ENCODE results near the gene IRGC. TPM values are rescaled to one million over a fixed set of nuclear protein-coding genes. Genes with fewer than 3 reads are reported as not detected.
A peak's percentile ranks its signal among the peaks of the same experiment; 100 is the strongest.
"Not testable (repeated sequence)": the region's sequence is repeated elsewhere in the genome, so short reads cannot be mapped to it uniquely, and the experiment has no call there.

The IRGC gene
- total and polyA plus RNA-seq, 2 experiments from 2014 or later = not detected

DNA sequence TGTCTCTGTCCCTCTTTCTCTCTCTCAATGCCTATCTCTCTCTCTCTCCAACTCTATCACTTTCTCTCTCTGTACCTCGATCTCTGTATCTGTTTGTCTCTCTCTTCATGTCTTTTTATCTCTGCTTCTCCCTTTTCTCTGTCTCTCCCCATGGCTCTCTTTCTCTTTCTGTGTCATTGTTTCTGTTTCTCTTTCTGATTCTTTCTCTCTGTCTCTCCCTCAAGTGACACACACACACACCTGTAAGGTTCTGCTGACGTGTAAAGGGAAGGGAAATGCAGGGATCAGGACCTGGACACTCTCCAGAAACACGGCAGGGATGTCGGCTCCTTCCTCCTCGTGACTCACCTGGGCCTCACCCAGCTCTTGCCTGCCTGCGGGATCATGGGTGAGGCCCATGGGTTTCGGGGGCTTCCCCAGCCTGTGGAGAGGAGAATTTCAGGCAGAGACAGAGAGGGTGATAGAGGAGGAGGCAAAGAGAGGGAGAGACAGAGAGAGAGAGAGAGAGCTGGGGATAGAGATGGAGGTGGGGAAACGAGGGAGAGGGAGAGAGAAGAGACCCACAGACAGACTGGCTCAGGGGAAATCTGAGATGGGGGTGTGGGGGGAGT lies 40.5 kb upstream of the IRGC start:
- Histone ChIP-seq H3K4me1 (ENCODE audit: insufficient read depth) (peaks cover 19% of the 10 kb centered on the region), H3K27ac (no peak overlapping the region), H3K79me2 (ENCODE audit: insufficient read depth) (no peaks in the 10 kb centered on the region), H4K20me1 (ENCODE audit: insufficient read depth) (no peaks in the 10 kb centered on the region), H3K4me3 (0 out of 2 replicates have a peak overlapping the region, but pooled peaks have one; percentile 11), H3K9ac (0 out of 2 replicates have a peak overlapping the region, but pooled peaks have one; percentile 19), H2AFZ (peak overlapping the region; percentile 50), H3K9me2 (ENCODE audit: insufficient read depth) (no peaks in the 10 kb centered on the region), H3K27me3 (replicated peaks; ENCODE audit: insufficient read depth) (no peaks in the 10 kb centered on the region), H3F3A (ENCODE audit: insufficient read depth) (0 out of 2 replicates have a peak, but pooled peaks cover 2% of the 10 kb centered on the region), H3K9me3 (ENCODE audit: low read depth) (no peaks in the 10 kb centered on the region), H3K36me3 (ENCODE audit: low read depth) (no peaks in the 10 kb centered on the region), H3K4me2 (ENCODE audit: unreplicated experiment) (peak overlapping the region; percentile 53)
- TF ChIP-seq EZH2 (IDR thresholded peaks at IDR 0.05; ENCODE audit: insufficient read depth, poor library complexity, severe bottlenecking) (no peak), EZH2phosphoT487 (IDR thresholded peaks at IDR 0.05; ENCODE audit: insufficient read depth, low read depth) (no peak)
- peak; percentile 70 for DNase-seq
- 11 to 17% methylated on average over 7 to 8 of the region's 8 CpGs for WGBS, 2 experiments (ENCODE audit: low coverage in 1 of 2, low lambda C conversion rate in 2 of 2, missing lambda C conversion rate in 2 of 2)
- in situ Hi-C loops (cut with MboI) = no loop called here

DNA sequence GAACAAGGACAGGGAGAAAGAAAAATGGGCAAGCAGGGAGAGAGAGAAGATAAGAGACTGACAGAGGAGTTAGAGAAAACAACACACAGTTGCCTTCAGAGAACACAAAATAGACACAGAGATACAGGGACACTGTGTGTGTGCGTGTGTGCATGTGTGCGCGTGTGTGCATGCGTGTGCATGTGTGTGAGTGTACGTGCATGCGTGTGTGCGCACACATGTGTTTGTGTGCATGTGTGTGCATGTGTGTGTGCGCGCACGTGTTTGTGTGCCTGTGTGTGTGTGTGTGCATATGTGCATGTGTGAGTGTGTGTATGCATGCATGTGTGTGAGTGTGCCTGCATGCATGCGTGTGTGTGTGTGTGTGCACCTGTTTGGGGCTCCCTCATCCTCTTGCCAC lies 40.0 kb upstream of the IRGC start:
- no peak overlapping the region for H3K4me2 ChIP-seq (ENCODE audit: unreplicated experiment)
- no peaks in the 10 kb centered on the region for H3F3A ChIP-seq (ENCODE audit: insufficient read depth)
- H3K9me3 ChIP-seq (ENCODE audit: low read depth) = no peaks in the 10 kb centered on the region
- no peak overlapping the region for H3K9ac ChIP-seq
- DNase-seq = no peak
- H2AFZ ChIP-seq = peak overlapping the region; percentile 50; the same call in 1 of the 2 replicates
- in situ Hi-C loops (cut with MboI) = no loop called here
- no peak for TF ChIP-seq EZH2 (IDR thresholded peaks at IDR 0.05; ENCODE audit: insufficient read depth, poor library complexity, severe bottlenecking)
- H3K27ac ChIP-seq = no peak overlapping the region
- H4K20me1 ChIP-seq (ENCODE audit: insufficient read depth) = no peaks in the 10 kb centered on the region
- no peaks in the 10 kb centered on the region for H3K27me3 ChIP-seq (replicated peaks; ENCODE audit: insufficient read depth)
- H3K4me1 ChIP-seq (ENCODE audit: insufficient read depth) = peaks cover 14% of the 10 kb centered on the region
- no peak overlapping the region for H3K4me3 ChIP-seq
- no peaks in the 10 kb centered on the region for H3K36me3 ChIP-seq (ENCODE audit: low read depth)
- no peaks in the 10 kb centered on the region for H3K79me2 ChIP-seq (ENCODE audit: insufficient read depth)
- WGBS, 2 experiments (ENCODE audit: low coverage in 1 of 2, low lambda C conversion rate in 2 of 2, missing lambda C conversion rate in 2 of 2) = 81% methylated on average over 10 to 11 of the region's 11 CpGs
- H3K9me2 ChIP-seq (ENCODE audit: insufficient read depth) = no peaks in the 10 kb centered on the region

- Histone ChIP-seq H3K27me3 (replicated peaks; ENCODE audit: insufficient read depth) (no peaks in the 10 kb centered on the region), H3K4me2 (ENCODE audit: unreplicated experiment) (no peak overlapping the region), H3K4me3 (no peak overlapping the region), H3K36me3 (ENCODE audit: low read depth) (no peaks in the 10 kb centered on the region), H3K27ac (no peak overlapping the region), H3K79me2 (ENCODE audit: insufficient read depth) (no peaks in the 10 kb centered on the region), H3F3A (ENCODE audit: insufficient read depth) (no peaks in the 10 kb centered on the region), H3K9me2 (ENCODE audit: insufficient read depth) (no peaks in the 10 kb centered on the region), H4K20me1 (ENCODE audit: insufficient read depth) (no peaks in the 10 kb centered on the region), H3K9ac (no peak overlapping the region), H3K9me3 (ENCODE audit: low read depth) (no peaks in the 10 kb centered on the region), H2AFZ (no peak overlapping the region), H3K4me1 (ENCODE audit: insufficient read depth) (peaks cover 11% of the 10 kb centered on the region)
- no peak for DNase-seq
- TF ChIP-seq EZH2 (IDR thresholded peaks at IDR 0.05; ENCODE audit: insufficient read depth, poor library complexity, severe bottlenecking) (no peak), EZH2phosphoT487 (IDR thresholded peaks at IDR 0.05; ENCODE audit: insufficient read depth, low read depth) (no peak)
- in situ Hi-C loops (cut with MboI) = no loop called here
- 91 to 92% methylated on average over 11 of the region's 11 CpGs for WGBS, 2 experiments (ENCODE audit: low coverage in 1 of 2, low lambda C conversion rate in 2 of 2, missing lambda C conversion rate in 2 of 2)
Measured at GRCh38 chr19:43678512-43679261, 37.2 kb upstream of the IRGC start.

DNA sequence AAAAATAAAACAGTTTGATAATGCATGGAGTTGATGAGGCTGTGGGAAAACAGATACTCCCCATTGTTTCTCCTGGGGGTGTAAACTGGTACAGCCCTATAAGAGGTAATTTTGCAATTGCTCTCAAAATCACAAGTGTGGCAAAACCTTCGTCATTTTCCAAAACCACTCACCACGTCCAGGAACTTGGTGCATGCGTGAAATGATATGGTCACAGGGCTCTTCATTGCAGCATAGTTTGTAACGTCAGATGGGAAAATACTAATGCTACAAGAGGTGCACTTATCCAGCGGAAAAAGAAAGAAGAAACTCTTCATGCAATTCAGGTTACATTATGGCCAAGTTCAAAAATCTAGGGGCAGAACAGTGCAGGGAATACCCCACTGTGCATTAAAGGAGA lies 34.1 kb upstream of the IRGC start:
- no peaks in the 10 kb centered on the region for H3K9me2 ChIP-seq (ENCODE audit: insufficient read depth)
- no peak for TF ChIP-seq EZH2 (IDR thresholded peaks at IDR 0.05; ENCODE audit: insufficient read depth, poor library complexity, severe bottlenecking)
- TF ChIP-seq EZH2phosphoT487 (IDR thresholded peaks at IDR 0.05; ENCODE audit: insufficient read depth, low read depth) = no peak
- H3K4me2 ChIP-seq (ENCODE audit: unreplicated experiment) = no peak overlapping the region
- no peak overlapping the region for H3K9ac ChIP-seq
- no peak overlapping the region for H2AFZ ChIP-seq
- in situ Hi-C loops (cut with MboI) = no loop called here
- no peaks in the 10 kb centered on the region for H4K20me1 ChIP-seq (ENCODE audit: insufficient read depth)
- H3K36me3 ChIP-seq (ENCODE audit: low read depth) = no peaks in the 10 kb centered on the region
- H3K27ac ChIP-seq = no peak overlapping the region
- DNase-seq = no peak
- no peaks in the 10 kb centered on the region for H3K27me3 ChIP-seq (replicated peaks; ENCODE audit: insufficient read depth)
- 67 to 70% methylated on average over 5 of the region's 5 CpGs for WGBS, 2 experiments (ENCODE audit: low coverage in 1 of 2, low lambda C conversion rate in 2 of 2, missing lambda C conversion rate in 2 of 2)
- H3F3A ChIP-seq (ENCODE audit: insufficient read depth) = no peaks in the 10 kb centered on the region
- H3K4me3 ChIP-seq = no peak overlapping the region
- no peaks in the 10 kb centered on the region for H3K4me1 ChIP-seq (ENCODE audit: insufficient read depth)
- no peaks in the 10 kb centered on the region for H3K79me2 ChIP-seq (ENCODE audit: insufficient read depth)
- H3K9me3 ChIP-seq (ENCODE audit: low read depth) = no peaks in the 10 kb centered on the region

DNA sequence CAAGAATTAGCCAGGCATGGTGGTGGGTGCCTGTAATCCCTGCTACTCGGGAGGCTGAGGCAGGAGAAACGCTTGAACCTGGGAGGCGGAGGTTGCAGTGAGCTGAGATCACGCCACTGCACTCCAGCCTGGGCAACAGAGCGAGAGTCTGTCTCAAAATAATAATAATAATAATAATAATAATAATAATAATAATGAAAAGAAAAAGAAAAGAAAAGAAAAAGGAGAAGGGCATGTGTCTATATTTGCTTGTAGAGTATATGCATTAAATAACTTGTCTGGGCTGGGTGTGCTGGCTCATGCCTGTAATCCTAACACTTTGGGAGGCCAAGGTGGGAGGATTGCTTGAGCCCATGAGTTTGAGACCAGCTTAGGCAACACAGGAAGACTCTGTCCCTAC lies 33.6 kb upstream of the IRGC start:
- H3K9ac ChIP-seq; H3K27me3 ChIP-seq (replicated peaks; ENCODE audit: insufficient read depth); DNase-seq; H3K4me2 ChIP-seq (ENCODE audit: unreplicated experiment); H3K4me3 ChIP-seq; H4K20me1 ChIP-seq (ENCODE audit: insufficient read depth); H3K36me3 ChIP-seq (ENCODE audit: low read depth); H3K9me2 ChIP-seq (ENCODE audit: insufficient read depth); H3K4me1 ChIP-seq (ENCODE audit: insufficient read depth); in situ Hi-C loops (cut with MboI); H3F3A ChIP-seq (ENCODE audit: insufficient read depth); H3K9me3 ChIP-seq (ENCODE audit: low read depth); H3K27ac ChIP-seq; H3K79me2 ChIP-seq (ENCODE audit: insufficient read depth); H2AFZ ChIP-seq: not testable (repeated sequence)
- 91 to 92% methylated on average over 5 of the region's 5 CpGs for WGBS, 2 experiments (ENCODE audit: low coverage in 1 of 2, low lambda C conversion rate in 2 of 2, missing lambda C conversion rate in 2 of 2)
